SK-N-SH treated with all-trans-retinoic acid at 6 μM for 48 hours (cell line): ENCODE data around the gene DRD2.

Experiments used
- ESRRG ChIP-seq: fragments of 250-450 bp; sonication (Bioruptor Pico); IDR thresholded peaks from 2 replicates; pipeline ENCODE4 v1.6.1; 2021; ENCODE audit warnings: mild to moderate bottlenecking
- GLIS3 ChIP-seq: fragments of 250-450 bp; sonication (Bioruptor Pico); IDR thresholded peaks from 2 replicates; pipeline ENCODE4 v1.5.0; 2020; ENCODE audit warnings: mild to moderate bottlenecking, moderate library complexity
- ISL1 ChIP-seq: fragments of 250-450 bp; sonication (Bioruptor Pico); IDR thresholded peaks from 2 replicates; pipeline ENCODE4 v2.1.2; 2022; ENCODE audit warnings: mild to moderate bottlenecking, moderate library complexity
- OSR1 ChIP-seq: fragments of 250-450 bp; sonication (Bioruptor Pico); IDR thresholded peaks from 2 replicates; pipeline ENCODE4 v1.8.0; 2022; ENCODE audit warnings: moderate library complexity, mild to moderate bottlenecking, inconsistent platforms
- POU6F1 ChIP-seq: fragments of 250-450 bp; sonication (Bioruptor Pico); IDR thresholded peaks from 2 replicates; pipeline ENCODE4 v1.8.0; 2021; ENCODE audit warnings: low read depth, mild to moderate bottlenecking, moderate library complexity, borderline replicate concordance
- RARB ChIP-seq: fragments of 250-450 bp; sonication (Bioruptor Pico); IDR thresholded peaks from 2 replicates; pipeline ENCODE4 v1.8.0; 2021; ENCODE audit warnings: mild to moderate bottlenecking, moderate library complexity
- ZNF8 ChIP-seq: fragments of 450-650 bp; formaldehyde crosslinking; IDR thresholded peaks from 2 replicates; pipeline ENCODE4 v1.5.0; 2020; ENCODE audit warnings: mild to moderate bottlenecking, moderate library complexity

GRCh38 chr11:113397821-113398220, 77.4 kb downstream of the DRD2 start:
- TF ChIP-seq ESRRG (CRISPR knock-in tag) (no peak), ZNF8 (CRISPR knock-in tag) (no peak), RARB (CRISPR knock-in tag) (no peak), ISL1 (CRISPR knock-in tag) (no peak), POU6F1 (no peak), OSR1 (CRISPR knock-in tag) (no peak), GLIS3 (CRISPR knock-in tag) (no peak)
